Measurements from ENCODE around the gene CDK2AP2.
"Not testable (repeated sequence)": the region's sequence is repeated elsewhere in the genome, so short reads cannot be mapped to it uniquely, and the experiment has no call there.

CDK2AP2 gene

DNA sequence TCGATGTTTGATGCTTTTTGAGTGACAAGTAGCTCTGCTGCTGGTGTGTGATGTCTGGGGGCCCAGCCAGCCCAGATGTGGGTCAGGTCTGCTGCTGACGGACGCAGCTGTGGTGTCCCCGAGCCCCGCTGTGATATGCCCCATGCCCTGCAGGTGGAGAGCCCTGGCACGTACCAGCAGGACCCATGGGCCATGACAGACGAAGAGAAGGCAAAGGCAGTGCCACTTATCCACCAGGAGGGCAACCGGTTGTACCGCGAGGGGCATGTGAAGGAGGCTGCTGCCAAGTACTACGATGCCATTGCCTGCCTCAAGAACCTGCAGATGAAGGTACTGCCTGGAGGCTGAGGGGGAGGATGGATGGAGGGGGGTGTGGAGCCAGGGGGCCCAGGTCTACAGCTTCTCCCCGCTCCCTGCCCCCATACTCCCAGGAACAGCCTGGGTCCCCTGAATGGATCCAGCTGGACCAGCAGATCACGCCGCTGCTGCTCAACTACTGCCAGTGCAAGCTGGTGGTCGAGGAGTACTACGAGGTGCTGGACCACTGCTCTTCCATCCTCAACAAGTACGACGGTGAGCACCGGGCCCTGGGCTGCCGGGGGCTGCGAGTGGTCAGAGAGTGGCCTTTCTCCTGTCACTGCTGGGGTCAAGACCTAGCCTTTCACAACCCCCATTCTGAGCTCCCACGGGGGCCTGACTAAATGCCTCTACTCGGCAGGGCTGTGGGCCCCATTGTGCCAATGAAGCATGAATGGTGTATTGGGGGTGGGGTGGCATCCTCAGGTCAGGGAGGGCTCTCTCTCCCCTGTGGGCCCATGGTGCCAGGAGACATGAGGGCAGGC is 17.9 kb downstream of the CDK2AP2 start:
- no peak for DNase-seq (ENCODE audit: low read depth)

DNA sequence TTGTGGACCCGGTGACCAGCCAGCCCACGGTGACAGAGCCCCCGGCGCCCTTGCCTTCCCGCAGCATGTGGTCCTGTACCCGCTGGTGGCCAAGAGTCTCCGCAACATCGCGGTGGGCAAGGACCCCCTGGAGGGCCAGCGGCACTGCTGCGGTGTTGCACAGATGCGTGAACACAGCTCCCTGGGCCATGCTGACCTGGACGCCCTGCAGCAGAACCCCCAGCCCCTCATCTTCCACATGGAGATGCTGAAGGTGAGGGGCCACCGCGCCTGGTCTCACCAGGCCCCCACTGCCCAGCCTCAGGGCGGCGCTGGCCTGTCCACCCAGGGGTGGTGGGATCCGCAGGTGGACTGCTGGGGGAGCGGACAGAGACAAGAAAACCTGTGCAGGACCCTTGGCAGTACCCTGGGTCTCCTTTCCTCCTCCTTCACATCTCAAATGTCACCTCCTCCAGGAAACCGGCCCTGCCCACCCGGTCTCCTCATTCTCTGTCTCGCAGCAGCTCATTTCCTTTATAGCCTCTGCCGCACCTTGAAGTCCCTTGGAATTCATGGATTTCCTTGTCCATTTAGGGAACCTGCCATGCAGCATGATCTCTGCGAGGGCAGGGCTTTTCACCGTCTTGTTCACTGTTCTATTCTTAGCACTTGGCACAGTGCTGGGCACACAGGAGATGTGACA is 18.6 kb downstream of the CDK2AP2 start:
- no peak for DNase-seq (ENCODE audit: low read depth)

DNA sequence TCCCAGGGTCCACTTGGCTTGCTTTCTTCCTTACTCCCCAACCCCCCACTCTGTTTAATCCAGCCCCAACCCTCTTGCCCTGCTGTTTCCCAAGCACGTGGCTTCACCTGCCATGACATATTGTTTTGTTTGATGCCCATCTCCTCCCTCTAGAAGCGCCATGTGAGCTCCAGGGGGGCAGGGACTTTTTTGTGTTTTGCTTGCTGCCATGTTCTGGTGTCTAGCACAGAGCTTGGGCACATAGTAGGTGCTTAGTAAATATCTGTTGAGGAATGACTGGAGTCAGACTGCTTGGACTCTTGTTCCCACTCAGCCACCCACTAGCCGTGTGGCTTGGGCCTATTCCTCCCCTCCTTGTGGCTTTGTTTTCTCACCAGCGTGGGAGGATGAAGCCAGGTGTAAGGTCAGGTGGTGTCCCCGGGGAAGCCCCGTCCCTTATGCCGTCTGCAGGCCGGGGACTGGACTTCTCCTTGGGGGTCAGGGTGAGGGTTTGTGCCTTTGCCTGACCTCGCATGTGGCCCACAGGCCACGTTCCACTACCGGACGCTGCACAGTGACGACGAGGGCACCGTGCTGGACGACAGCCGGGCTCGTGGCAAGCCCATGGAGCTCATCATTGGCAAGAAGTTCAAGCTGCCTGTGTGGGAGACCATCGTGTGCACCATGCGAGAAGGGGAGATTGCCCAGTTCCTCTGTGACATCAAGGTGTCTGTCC is 21.3 kb downstream of the CDK2AP2 start:
- no peak for DNase-seq (ENCODE audit: low read depth)

DNA sequence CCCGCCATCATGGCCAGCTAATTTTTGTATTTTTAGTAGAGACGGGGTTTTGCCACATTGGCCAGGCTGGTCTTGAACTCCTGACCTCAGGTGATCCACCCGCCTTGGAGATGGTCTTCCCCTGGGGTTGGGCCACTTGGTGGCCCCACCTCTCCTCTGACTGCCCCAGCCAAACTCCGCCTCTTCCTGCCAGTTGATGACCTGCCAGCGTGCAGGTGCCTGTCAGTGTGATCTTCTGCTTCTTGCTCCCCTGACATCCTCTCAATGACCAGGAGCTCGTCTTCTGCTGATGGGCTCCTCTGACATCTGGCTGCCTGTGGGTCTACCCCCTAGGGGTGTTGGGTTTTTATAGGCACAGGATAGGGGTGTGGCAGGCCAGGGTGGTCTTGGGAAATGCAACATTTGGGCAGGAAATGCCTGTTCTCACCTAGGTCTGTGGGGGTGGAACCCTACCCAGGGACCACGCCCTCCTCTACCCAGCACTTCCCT is 22.0 kb downstream of the CDK2AP2 start:
- not testable (repeated sequence) for DNase-seq (ENCODE audit: low read depth)

DNA sequence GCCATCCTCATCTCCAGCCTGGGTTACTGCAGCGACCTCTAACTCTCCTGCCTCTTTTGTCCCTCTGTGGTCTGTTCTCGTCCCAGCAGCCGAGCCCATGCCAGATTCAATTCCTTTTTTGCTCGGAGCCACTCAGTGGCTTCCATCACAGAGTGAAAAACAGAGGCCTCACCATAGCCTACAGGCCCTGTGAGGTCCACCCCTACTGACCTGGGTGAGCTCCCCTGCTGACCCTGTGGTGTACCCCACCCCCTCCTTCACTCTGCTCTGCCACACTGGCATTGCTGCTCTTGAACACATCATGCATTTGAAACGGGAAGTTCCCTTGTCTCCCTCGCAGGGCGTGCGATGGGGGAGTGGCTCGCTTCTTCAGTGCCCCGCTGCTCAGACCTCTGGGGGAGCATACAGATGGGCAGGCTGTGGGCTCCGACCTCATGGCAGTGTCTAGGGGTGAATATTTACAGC is 23.1 kb downstream of the CDK2AP2 start:
- no peak for DNase-seq (ENCODE audit: low read depth)

DNA sequence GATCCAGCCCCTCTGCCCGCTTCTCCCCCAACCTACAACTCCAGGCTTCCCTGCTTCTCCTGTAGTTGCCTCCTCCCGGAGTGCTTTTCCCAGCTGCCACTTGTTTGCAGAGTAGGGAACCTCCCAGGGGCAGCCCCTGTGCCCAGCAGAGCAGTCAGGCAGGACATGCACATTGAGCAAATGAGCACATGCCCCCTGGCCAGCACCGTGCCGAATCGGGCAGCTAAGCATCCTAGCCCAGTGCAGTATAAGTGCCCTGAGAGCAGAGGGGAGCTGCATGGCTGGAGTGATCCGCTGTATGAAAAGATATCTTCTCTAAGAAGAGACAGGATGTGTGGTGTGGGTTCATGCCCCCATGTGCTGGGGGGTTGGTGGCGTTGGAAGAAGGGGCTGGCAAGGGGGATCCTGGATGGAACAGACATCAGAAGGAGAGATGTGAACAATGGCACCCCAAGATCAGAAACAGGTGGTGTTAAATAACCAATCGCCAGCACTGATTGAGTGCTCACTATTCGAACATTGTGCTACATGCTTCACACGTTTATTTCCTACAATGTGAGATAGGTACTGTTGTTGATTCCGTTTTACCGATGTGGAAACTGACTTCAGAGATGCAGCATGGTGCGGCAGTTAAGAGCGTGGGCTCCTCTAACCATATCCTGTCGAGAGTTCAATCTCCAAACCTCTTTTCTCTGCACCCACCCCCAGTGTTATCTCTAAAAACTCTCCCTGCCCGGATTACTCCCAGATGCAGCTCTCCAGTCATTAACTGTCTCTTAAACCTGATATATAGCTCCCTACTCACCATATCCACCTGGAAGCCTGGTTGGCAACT is 23.9 kb downstream of the CDK2AP2 start:
- no peak for DNase-seq (ENCODE audit: low read depth)

DNA sequence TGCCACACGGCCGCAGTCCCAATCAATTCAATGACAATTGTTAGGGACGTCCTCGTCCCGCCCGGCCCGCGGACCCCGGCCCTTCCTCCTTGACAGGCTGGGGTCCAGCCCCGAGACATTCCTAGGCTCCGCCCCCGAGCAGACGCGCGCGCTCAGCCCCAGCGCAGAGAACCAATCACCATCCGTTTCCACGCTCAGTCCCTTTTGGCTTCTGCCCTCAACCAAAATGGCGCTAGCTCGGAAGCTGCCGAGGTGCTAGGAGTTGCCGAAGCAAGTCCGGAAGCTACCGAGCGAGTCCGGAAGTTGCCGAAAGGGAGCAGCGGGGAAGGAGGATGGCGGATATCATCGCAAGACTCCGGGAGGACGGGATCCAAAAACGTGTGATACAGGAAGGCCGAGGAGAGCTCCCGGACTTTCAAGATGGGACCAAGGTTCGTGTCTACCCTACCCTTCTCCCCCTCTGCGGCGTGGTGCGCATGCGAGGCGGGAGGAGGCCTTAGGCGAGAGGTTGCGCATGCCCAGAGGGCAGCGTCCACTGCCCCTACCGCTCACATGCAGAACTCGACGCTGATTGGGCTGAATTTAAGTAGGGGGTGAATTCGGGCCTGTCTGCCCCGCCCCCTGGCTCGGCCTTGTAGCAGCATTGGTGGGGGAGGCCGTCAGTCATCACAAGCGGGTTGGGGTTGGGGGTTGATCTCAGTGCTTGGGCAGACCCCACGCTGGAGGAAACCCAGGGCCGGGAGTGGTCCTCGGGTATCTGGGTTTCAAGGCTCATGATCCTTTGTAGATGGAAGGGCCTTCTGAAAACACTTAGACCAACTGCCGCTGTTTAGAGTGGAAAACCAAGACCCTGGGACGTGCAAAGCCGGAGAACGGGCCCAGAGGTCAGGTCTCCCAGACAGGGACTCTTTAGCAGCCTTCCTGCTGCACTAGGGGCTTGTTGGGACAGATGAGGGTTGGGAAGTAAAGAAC is 24.8 kb downstream of the CDK2AP2 start, which contains the start of gene AIP:
TSS of gene AIP (plus strand) at position 200 of the 972 bp plus-strand sequence. CDS start at position 333, 133 bp downstream.
- DNase-seq (ENCODE audit: low read depth), result peak; percentile 90

DNA sequence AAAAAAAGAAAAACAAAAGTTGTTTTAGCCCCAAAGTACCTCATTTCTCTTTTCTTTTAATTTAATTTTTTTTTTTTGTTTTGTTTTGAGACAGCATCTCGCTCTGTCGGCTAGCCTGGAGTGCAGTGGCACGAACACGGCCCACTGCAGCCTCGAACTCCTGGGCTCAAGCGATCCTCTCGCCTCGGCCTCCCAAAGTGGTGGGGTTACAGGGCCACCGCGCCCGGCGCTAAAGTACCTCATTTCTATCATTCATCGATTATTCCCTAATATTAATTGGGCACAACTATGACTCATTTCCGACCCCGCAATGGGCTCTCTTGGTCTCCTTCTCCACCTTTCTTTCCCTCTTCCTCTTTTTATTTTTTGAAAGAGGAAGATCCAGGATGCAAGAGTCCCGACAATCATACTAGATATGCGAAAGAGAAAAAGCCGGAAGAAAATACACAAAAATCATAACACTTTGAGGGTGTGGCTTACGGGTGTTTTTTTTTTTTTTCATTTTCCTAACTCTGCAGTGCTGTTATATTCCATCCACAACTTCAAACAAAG is 25.6 kb downstream of the CDK2AP2 start:
- DNase-seq (ENCODE audit: low read depth), result no peak

DNA sequence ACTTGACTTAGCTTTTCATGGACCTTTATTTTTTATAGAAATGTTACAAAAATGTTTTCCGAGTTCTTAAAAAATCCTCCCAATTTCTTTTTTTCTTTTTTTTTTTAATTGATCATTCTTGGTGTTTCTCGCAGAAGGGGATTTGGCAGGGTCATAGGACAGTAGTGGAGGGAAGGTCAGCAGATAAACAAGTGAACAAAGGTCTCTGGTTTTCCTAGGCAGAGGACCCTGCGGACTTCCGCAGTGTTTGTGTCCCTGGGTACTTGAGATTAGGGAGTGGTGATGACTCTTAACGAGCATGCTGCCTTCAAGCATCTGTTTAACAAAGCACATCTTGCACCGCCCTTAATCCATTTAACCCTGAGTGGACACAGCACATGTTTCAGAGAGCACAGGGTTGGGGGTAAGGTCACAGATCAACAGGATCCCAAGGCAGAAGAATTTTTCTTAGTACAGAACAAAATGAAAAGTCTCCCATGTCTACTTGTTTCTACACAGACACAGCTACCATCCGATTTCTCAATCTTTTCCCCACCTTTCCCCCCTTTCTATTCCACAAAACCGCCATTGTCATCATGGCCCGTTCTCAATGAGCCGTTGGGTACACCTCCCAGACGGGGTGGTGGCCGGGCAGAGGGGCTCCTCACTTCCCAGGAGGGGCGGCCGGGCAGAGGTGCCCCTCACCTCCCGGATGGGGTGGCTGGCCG is 30.5 kb downstream of the CDK2AP2 start:
- DNase-seq (ENCODE audit: low read depth), result not testable (repeated sequence)

DNA sequence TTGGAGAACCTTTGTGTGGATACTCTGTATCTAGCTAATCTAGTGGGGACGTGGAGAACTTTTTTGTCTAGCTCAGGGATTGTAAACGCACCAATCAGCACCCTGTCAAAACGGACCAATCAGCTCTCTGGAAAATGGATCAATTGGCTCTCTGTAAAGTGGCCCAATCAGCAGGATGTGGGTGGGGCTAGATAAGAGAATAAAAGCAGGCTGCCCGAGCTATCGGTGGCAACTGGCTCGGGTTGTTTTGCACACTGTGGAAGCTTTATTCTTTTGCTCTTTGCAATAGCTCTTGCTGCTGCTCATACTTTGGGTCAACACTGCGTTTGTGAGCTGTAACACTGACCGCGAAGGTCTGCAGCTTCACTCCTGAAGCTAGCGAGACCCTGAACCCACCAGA is 31.3 kb downstream of the CDK2AP2 start:
- not testable (repeated sequence) for DNase-seq (ENCODE audit: low read depth)

DNA sequence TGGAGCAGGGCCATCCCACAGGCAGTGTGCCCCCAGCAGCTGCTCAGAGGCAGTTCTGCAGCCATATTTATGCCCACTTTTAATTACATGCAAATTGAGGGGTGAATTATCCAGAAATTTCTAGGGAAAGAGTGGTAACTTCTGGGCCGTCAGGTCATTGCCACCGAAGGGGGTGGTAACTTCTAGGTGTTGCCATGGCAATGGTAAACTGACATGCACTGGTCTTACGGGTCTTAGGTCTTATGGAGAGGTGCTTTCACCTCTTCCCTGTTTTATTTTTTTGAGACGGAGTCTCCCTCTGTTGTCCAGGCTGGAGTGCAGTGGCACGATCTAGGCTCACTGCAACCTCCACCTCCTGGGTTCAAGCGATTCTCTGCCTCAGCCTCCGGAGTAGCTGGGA is 35.1 kb downstream of the CDK2AP2 start:
- no peak for DNase-seq (ENCODE audit: low read depth)

DNA sequence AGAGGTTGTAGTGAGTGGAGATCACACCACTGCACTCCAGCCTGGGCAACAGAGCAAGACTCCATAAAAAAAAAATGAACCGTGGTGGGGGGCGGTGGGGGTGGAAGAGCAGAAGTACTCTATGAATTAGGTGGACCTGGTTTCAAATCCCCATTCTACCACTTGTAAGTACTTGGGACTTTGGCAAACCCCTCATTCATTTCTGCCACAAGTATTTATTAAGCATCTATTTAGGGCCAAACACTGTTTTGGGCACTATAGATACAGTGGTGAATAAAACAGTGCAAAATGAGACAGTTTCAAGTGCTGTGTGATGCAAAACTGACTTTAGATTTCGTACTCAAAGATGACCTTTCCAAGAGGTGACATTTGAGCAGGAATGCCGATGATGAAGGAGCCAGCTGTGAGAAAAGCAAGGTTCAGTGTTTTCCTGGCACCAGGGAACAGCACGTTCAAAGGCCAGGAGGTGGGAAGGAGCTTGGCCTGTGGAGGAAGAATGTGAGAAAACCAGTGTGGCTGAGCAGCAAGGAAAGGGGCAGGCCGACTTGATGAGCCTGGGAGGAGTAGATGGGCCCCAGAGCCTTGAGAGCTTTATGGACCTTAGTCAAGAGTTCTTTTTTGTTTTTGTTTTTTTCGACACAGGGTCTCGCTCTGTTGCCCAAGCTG is 37.5 kb downstream of the CDK2AP2 start:
- DNase-seq (ENCODE audit: low read depth), result no peak

DNA sequence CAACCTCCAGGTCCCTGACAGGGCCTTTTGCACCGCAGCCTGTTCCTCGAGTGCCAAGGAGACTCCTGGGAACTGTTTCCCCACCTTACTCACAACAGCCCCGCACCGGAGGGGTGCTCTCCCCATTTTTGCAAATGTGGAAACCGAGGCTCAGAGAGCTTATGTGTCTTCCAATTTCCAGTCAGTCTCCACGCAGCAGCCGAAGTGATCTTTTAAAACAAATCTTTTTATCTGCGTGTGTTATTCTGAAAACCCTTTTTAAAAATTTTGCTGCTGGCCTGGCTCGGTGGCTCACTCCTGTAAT is 38.5 kb downstream of the CDK2AP2 start:
- DNase-seq (ENCODE audit: low read depth), result no peak

DNA sequence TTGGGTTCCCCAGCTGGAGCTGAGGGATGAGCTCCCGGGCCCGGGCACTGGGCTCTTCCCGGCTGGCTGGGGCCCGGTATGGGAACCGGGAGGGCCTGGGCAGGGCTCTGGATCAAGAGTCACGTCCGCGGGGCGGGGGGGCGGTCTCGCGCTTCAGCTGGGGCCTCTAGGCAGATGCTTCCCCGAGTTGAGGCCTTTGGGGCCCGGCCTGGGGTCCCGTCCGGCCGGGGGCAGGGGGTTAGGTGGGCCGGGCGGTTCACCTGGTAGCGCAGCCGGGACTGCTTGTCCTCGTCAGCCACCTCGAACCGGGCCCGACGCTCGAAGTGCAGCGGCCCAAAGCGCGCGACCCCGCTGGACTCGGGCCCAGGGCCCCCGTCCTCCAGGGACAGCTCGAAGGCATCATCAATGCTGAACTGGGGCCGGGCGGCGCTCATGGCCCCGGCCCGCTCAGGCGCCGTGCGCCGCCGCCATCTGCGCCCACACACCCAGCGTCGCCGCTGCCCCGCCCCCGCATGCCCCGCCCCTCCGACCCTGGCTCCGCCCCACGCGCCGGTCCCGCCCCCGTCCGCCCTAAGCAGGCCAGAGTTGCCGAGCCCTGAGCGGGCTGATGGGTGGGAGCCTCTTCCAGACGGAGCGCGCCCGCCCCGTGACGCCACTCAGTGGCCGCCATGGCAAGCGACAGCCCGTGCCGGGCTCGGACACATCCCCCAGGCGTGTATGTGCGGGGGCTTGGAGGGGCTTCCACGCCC is 39.0 kb downstream of the CDK2AP2 start, which contains the start of gene TMEM134:
TSS of gene TMEM134 (minus strand) at position 493 of the 749 bp plus-strand sequence. CDS start at position 434, 59 bp downstream.
- DNase-seq (ENCODE audit: low read depth), result peak; percentile 82

DNA sequence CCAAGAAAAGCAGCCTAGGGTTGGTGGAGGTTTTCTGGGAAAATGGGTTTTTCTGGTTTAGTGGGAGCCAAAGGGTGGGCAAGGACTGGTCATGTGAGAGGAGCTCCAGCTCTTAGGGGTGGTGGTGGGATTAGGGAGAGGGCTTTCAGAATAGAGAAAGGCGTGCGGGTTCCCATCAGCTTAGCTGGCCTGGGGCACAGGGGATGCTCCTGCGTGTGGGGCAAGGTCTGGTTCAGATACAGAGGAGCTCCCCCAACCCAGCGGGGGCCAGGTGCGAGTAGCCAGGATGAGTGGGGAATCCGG is 39.6 kb downstream of the CDK2AP2 start:
- DNase-seq (ENCODE audit: low read depth), result no peak

DNA sequence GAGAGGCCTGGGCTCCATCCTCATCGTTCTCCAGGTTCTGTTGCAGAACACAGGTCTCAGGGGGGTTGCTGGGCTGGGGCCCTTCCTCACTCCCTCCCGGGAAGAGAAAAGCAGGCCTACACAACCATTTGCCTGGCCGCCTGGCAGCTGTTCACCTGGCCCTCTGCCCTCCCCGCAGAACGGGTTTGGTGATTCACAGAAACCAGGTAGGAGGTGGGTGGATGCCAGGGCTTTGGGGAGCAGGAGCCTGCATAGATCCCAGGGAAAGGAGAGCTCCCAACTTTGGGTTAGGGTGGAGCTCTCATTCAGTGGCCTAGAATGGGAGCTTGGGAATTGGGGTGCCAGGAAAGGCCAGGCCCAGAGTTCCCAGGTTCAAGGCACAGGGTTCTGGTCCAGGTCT is 39.9 kb downstream of the CDK2AP2 start:
- DNase-seq (ENCODE audit: low read depth), result no peak

DNA sequence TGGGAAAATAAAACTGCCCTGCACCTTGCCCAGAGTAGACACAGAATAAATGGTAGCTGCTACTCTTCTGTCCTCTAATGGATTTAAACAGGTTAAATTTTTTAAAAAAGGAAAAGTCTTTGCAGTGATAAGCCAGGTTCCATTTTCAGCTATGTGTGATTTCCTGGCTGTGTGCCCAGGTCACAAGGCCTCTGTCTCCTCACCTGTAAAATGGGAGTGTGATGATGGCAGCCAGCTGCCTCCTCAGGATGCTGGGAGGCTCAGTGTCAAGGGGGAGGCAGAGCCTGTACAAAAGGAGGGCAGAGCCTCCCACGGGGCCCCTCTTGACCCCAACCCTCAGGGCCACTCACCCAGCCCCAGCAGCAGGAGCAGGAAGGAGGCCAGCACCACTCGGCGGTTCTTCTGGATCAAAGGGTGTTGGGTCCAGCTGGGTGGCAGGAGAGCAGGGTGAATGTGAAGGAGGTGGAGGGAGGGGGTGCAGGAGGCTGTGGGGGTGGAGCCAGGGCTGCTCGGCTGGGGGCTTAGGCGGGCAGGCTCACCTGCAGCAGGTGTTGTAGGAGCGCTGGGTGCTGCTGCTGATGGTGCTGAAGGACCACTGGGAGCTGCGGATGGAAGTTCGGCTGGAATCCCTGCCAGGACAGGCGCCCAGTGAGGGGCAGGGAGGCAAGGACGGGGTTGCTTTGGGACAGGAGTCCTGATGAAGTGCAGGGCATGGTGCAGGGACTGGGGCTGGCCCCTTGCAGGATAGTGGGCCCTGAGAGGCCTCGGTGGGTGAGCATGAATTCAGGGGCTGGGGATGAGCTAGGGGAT is 40.8 kb downstream of the CDK2AP2 start:
- no peak for DNase-seq (ENCODE audit: low read depth)
